ENCODE data around the gene HCAR1.
"Not testable (repeated sequence)": the region's sequence is repeated elsewhere in the genome, so short reads cannot be mapped to it uniquely, and the experiment has no call there.

Gene HCAR1

GRCh38 chr12:122703841-122704240 is 26.8 kb downstream of the HCAR1 start:
- H4K20me1 ChIP-seq (ENCODE audit: control insufficient read depth, insufficient read depth, low read depth, low read length); H3K4me3 ChIP-seq (ENCODE audit: low read length); H3K4me2 ChIP-seq (ENCODE audit: low read length); H3K79me2 ChIP-seq (ENCODE audit: control insufficient read depth, low read length); H3K9me2 ChIP-seq (replicated peaks; ENCODE audit: control insufficient read depth, low read length); H3K27me3 ChIP-seq (ENCODE audit: control insufficient read depth, low read length); H3K4me1 ChIP-seq (ENCODE audit: control insufficient read depth, low read length); H3K36me3 ChIP-seq (ENCODE audit: control insufficient read depth, low read length); H3K9me3 ChIP-seq (ENCODE audit: control insufficient read depth, insufficient read depth, low read length); H3K27ac ChIP-seq (ENCODE audit: low read depth, low read length); H3F3A ChIP-seq (ENCODE audit: control insufficient read depth, insufficient read depth): not testable (repeated sequence)

DNA sequence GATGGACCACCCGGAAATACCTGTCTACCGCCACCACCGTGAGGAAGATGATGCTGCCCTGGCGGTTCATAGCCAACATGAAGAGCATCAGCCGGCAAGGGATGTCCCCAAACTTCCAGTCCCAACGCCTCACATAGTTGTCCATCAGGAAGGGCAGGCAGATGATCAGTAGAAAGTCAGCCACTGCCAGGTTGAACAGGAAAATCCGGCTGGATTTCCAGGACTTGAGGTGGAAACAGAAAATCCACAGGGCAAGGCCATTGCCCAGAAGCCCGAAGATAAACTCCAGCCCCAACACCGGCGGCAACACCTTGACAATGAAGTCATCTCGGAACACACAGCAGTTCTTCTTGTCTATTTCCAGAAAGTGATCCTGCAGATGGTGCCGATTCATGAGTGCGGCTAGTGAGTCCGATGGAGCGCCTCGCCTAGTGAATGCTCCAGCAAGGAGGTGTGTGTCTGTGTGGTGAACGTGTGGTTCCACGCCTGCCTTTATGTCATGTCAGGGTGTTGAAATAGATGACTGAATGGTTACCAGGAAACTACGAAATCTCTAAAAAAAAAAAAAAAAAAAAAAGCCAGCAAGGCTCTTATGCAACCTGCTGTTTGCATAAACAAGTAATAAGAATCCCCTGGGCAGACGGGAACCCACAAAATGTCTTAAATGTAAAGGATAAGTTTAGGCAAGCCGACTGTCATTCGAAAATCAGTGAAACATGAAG is 27.6 kb downstream of the HCAR1 start, which contains the start of gene HCAR2:
TSS of gene HCAR2 (minus strand) at position 468 of the 722 bp plus-strand sequence. CDS start at position 394, 74 bp downstream.
- not testable (repeated sequence) for H4K20me1 ChIP-seq (ENCODE audit: control insufficient read depth, insufficient read depth, low read depth, low read length); H3K4me1 ChIP-seq (ENCODE audit: control insufficient read depth, low read length); H3K9me3 ChIP-seq (ENCODE audit: control insufficient read depth, insufficient read depth, low read length); H3K27me3 ChIP-seq (ENCODE audit: control insufficient read depth, low read length); H3K9me2 ChIP-seq (replicated peaks; ENCODE audit: control insufficient read depth, low read length); H3K36me3 ChIP-seq (ENCODE audit: control insufficient read depth, low read length); H3F3A ChIP-seq (ENCODE audit: control insufficient read depth, insufficient read depth); H3K27ac ChIP-seq (ENCODE audit: low read depth, low read length); H3K79me2 ChIP-seq (ENCODE audit: control insufficient read depth, low read length); H3K4me2 ChIP-seq (ENCODE audit: low read length); H3K4me3 ChIP-seq (ENCODE audit: low read length)

DNA sequence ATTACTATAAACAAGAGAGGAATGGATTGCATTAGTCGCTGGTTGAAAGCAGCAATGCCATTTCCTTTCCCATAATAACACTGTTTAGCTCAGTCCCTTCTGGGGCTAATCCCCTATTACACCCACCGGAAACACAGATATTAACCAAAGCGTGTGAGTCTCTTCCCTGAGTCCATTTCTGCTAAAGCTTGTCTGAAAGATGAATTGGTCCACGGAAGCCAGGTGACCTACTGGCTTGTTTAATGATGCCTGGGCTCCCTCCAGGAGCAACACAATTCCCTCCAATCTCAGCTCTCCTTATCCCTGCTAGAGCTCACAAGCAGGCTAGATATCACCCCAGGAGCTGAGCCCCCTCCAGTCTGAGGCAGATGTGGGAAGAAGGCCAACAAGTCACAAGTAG is 29.2 kb downstream of the HCAR1 start:
- not testable (repeated sequence) for H3K36me3 ChIP-seq (ENCODE audit: control insufficient read depth, low read length); H3K4me2 ChIP-seq (ENCODE audit: low read length); H3K27me3 ChIP-seq (ENCODE audit: control insufficient read depth, low read length); H3K27ac ChIP-seq (ENCODE audit: low read depth, low read length); H3K4me3 ChIP-seq (ENCODE audit: low read length); H3K4me1 ChIP-seq (ENCODE audit: control insufficient read depth, low read length); H3K9me2 ChIP-seq (replicated peaks; ENCODE audit: control insufficient read depth, low read length); H3K79me2 ChIP-seq (ENCODE audit: control insufficient read depth, low read length); H3F3A ChIP-seq (ENCODE audit: control insufficient read depth, insufficient read depth); H3K9me3 ChIP-seq (ENCODE audit: control insufficient read depth, insufficient read depth, low read length); H4K20me1 ChIP-seq (ENCODE audit: control insufficient read depth, insufficient read depth, low read depth, low read length)

DNA sequence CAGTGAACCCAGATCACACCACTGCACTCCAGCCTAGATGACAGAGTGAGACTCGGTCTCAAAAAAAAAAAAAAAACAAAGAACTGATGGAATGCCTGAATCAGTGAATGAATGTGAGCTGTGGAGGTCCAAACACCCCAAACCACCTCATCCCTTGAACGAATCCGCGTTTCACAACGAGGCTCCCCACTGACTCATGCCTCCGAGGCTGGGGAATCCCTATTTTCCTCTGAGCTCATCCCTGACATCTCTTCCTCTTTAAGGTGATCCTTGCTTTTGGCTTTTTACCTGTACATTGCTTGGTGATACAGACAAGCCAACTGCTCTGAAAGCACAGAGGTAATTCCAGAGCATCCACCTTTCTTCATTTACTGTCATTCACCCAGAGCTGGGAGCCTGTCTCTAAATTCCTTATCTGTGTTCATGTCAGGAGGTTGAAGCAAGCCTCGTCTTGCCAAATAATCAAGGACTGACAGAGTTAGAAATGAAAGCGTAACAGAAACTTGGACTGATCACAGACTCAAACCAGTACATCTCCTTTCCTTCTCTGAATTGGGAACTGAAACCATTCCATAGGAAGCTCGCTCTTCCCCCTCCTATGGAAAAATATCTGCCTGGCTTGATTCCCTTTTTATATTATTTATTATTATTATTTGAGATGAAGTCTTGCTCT is 30.5 kb downstream of the HCAR1 start:
- H3K36me3 ChIP-seq (ENCODE audit: control insufficient read depth, low read length); H3F3A ChIP-seq (ENCODE audit: control insufficient read depth, insufficient read depth); H3K4me2 ChIP-seq (ENCODE audit: low read length); H3K4me3 ChIP-seq (ENCODE audit: low read length); H3K27me3 ChIP-seq (ENCODE audit: control insufficient read depth, low read length); H3K9me2 ChIP-seq (replicated peaks; ENCODE audit: control insufficient read depth, low read length); H3K27ac ChIP-seq (ENCODE audit: low read depth, low read length); H3K4me1 ChIP-seq (ENCODE audit: control insufficient read depth, low read length); H4K20me1 ChIP-seq (ENCODE audit: control insufficient read depth, insufficient read depth, low read depth, low read length); H3K9me3 ChIP-seq (ENCODE audit: control insufficient read depth, insufficient read depth, low read length); H3K79me2 ChIP-seq (ENCODE audit: control insufficient read depth, low read length): not testable (repeated sequence)

DNA sequence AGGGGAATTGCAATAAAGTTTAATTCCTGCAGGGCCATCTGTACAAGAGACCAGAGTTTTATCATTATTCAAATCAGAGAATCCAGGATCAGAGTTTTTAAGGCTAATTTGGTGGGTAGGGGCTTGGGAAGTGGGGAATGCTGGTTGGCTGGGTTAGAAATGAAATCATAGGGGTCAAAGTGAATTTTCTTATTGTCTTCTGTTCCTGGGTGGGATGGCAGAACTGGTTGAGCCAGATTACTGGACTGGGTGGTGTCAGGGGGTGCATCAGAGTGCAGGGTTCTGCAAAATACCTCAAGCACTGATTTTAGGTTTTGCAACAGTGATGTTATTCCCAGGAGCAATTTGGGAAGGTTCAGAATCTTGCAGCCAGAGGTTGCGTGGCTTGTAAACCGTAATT is 33.7 kb downstream of the HCAR1 start:
- not testable (repeated sequence) for H3K9me3 ChIP-seq (ENCODE audit: control insufficient read depth, insufficient read depth, low read length); H3K4me2 ChIP-seq (ENCODE audit: low read length); H3F3A ChIP-seq (ENCODE audit: control insufficient read depth, insufficient read depth); H3K27me3 ChIP-seq (ENCODE audit: control insufficient read depth, low read length); H3K36me3 ChIP-seq (ENCODE audit: control insufficient read depth, low read length); H4K20me1 ChIP-seq (ENCODE audit: control insufficient read depth, insufficient read depth, low read depth, low read length); H3K4me3 ChIP-seq (ENCODE audit: low read length); H3K79me2 ChIP-seq (ENCODE audit: control insufficient read depth, low read length); H3K4me1 ChIP-seq (ENCODE audit: control insufficient read depth, low read length); H3K9me2 ChIP-seq (replicated peaks; ENCODE audit: control insufficient read depth, low read length); H3K27ac ChIP-seq (ENCODE audit: low read depth, low read length)

GRCh38 chr12:122691566-122691965 is 39.1 kb downstream of the HCAR1 start:
- H3K4me3 ChIP-seq (ENCODE audit: low read length) = no peak overlapping the region
- no peaks in the 10 kb centered on the region for H3K9me2 ChIP-seq (replicated peaks; ENCODE audit: control insufficient read depth, low read length)
- no peaks in the 10 kb centered on the region for H3K79me2 ChIP-seq (ENCODE audit: control insufficient read depth, low read length)
- H3K27ac ChIP-seq (ENCODE audit: low read depth, low read length) = no peak overlapping the region
- no peaks in the 10 kb centered on the region for H4K20me1 ChIP-seq (ENCODE audit: control insufficient read depth, insufficient read depth, low read depth, low read length)
- no peaks in the 10 kb centered on the region for H3K9me3 ChIP-seq (ENCODE audit: control insufficient read depth, insufficient read depth, low read length)
- H3K4me2 ChIP-seq (ENCODE audit: low read length) = no peak overlapping the region
- TF ChIP-seq, protein P1, sequence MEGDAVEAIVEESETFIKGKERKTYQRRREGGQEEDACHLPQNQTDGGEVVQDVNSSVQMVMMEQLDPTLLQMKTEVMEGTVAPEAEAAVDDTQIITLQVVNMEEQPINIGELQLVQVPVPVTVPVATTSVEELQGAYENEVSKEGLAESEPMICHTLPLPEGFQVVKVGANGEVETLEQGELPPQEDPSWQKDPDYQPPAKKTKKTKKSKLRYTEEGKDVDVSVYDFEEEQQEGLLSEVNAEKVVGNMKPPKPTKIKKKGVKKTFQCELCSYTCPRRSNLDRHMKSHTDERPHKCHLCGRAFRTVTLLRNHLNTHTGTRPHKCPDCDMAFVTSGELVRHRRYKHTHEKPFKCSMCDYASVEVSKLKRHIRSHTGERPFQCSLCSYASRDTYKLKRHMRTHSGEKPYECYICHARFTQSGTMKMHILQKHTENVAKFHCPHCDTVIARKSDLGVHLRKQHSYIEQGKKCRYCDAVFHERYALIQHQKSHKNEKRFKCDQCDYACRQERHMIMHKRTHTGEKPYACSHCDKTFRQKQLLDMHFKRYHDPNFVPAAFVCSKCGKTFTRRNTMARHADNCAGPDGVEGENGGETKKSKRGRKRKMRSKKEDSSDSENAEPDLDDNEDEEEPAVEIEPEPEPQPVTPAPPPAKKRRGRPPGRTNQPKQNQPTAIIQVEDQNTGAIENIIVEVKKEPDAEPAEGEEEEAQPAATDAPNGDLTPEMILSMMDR (IDR thresholded peaks at IDR 0.05; ENCODE audit: low read depth, low read length, poor library complexity, severe bottlenecking) = no peak
- no peak for TF ChIP-seq EZH2phosphoT487 (IDR thresholded peaks at IDR 0.05; ENCODE audit: borderline replicate concordance, low read length)
- H3F3A ChIP-seq (ENCODE audit: control insufficient read depth, insufficient read depth) = no peaks in the 10 kb centered on the region
- H3K4me1 ChIP-seq (ENCODE audit: control insufficient read depth, low read length) = peaks cover 4% of the 10 kb centered on the region; the same call in 1 of the 2 replicates
- no peaks in the 10 kb centered on the region for H3K36me3 ChIP-seq (ENCODE audit: control insufficient read depth, low read length)
- no peaks in the 10 kb centered on the region for H3K27me3 ChIP-seq (ENCODE audit: control insufficient read depth, low read length)
